ENCODE data around the gene FBXO42. TPM values are rescaled to one million over a fixed set of nuclear protein-coding genes. Genes with fewer than 3 reads are reported as not detected.

The FBXO42 gene
- polyA plus RNA-seq, 2 of the 4 experiments (the other 2 are of a cell fraction), result 4.7 to 12.4 TPM

DNA sequence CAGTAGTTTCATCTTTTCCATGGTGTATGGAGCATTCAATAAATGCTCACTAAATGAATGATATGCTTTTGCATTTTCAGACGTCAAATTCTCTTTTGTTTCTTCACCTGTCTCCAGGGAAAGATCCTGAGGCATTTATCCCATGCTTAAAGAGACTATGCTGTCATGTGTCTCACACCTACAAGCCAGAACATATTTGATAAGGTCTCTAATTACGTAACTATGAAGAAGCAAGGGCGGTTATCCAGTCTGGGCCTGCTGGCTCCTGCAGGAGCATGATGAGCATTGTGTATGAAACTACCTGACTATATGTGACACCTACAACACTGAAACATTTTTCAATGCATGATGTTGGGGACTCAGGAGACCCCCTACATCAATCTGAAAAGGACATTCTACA, 51.8 kb downstream of the FBXO42 start:
- ChIA-PET CTCF (no interaction called here), POLR2A (no interaction called here)
- no peak overlapping the region for H3K4me3 ChIP-seq
- no peak for FAIRE-seq
- DNase-seq (ENCODE audit: low read depth in 1 of 2, low spot score in 1 of 2), result no peak
- H3K27ac ChIP-seq, result no peak overlapping the region
- H3K4me1 ChIP-seq, result no peaks in the 10 kb centered on the region
- WGBS (ENCODE audit: missing lambda C conversion rate), result 99% methylated on average over 3 of the region's 3 CpGs
- H3K4me2 ChIP-seq, result no peak overlapping the region
- ATAC-seq, result no peak
- no peak for TF ChIP-seq RCOR1 (IDR thresholded peaks at IDR 0.05; ENCODE audit: low read depth, low read length)
- TF ChIP-seq MAZ (IDR thresholded peaks at IDR 0.05; ENCODE audit: borderline replicate concordance, low read depth, low read length), result no peak
- no peak for TF ChIP-seq JUN (IDR thresholded peaks at IDR 0.05)
- TF ChIP-seq, protein P1, sequence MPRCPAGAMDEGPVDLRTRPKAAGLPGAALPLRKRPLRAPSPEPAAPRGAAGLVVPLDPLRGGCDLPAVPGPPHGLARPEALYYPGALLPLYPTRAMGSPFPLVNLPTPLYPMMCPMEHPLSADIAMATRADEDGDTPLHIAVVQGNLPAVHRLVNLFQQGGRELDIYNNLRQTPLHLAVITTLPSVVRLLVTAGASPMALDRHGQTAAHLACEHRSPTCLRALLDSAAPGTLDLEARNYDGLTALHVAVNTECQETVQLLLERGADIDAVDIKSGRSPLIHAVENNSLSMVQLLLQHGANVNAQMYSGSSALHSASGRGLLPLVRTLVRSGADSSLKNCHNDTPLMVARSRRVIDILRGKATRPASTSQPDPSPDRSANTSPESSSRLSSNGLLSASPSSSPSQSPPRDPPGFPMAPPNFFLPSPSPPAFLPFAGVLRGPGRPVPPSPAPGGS (IDR thresholded peaks at IDR 0.05), result no peak
- TF ChIP-seq EHMT2 (IDR thresholded peaks at IDR 0.05; ENCODE audit: low read depth), result no peak
- no peaks in the 10 kb centered on the region for H3K9me3 ChIP-seq

DNA sequence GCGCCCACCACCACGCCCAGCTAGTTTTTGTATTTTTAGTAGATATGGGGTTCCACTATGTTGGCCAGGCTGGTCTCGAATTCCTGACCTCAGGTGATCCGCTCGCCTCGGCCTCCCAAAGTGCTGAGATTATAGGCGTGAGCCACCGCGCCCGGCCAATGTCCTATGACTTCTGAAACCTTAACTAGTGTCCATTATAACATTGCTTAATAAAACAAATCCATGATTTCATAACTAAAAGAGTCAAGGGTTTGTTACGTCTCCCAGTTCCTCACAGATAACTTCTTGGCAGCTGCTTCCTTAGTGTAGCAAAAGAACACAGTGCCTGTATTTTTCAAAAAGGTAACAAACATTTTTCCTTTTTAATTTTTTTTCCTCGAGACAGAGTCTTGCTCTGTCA, 53.6 kb downstream of the FBXO42 start:
- POLR2A ChIA-PET, result no interaction called here

DNA sequence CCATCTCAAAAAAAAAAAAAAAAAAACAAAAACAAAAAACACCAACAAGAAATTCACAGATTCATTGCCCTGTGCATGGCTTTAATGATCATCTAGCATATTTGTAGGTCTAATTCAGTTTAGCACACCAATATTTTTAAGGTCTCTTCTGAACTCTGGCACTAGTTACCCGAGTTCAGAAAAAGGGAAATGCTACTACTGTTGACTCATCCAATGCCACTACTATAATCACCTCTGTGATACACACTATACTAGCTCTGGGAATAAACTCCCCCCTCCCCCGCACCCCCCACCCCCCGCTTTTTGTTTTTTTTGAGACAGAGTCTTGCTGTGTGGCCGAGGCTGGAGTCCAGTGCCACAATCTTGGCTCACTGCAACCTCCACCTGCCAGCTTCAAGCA, 55.6 kb downstream of the FBXO42 start:
- Histone ChIP-seq H3K4me2 (no peak overlapping the region), H3K27ac (no peak overlapping the region), H3K4me3 (no peak overlapping the region), H3K4me1 (no peaks in the 10 kb centered on the region), H3K9me3 (no peaks in the 10 kb centered on the region)
- ChIA-PET POLR2A (no interaction called here), CTCF (no interaction called here)
- WGBS (ENCODE audit: missing lambda C conversion rate), result 75% methylated on average over 2 of the region's 4 CpGs
- ATAC-seq, result no peak
- TF ChIP-seq, protein P2, sequence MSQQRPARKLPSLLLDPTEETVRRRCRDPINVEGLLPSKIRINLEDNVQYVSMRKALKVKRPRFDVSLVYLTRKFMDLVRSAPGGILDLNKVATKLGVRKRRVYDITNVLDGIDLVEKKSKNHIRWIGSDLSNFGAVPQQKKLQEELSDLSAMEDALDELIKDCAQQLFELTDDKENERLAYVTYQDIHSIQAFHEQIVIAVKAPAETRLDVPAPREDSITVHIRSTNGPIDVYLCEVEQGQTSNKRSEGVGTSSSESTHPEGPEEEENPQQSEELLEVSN (IDR thresholded peaks at IDR 0.05; ENCODE audit: borderline replicate concordance, low read depth), result no peak
- TF ChIP-seq RCOR1 (IDR thresholded peaks at IDR 0.05; ENCODE audit: low read depth, low read length), result no peak
- TF ChIP-seq ZNF302 (CRISPR knock-in tag; IDR thresholded peaks at IDR 0.05), result no peak
- TF ChIP-seq RNF2 (IDR thresholded peaks at IDR 0.05; ENCODE audit: borderline replicate concordance, low read depth), result no peak
- TF ChIP-seq KDM5A (IDR thresholded peaks at IDR 0.05), result no peak
- TF ChIP-seq TP53 (CRISPR knock-in tag; IDR thresholded peaks at IDR 0.05), result no peak
- TF ChIP-seq ZC3H11A (IDR thresholded peaks at IDR 0.05), result no peak
- TF ChIP-seq CHD2 (IDR thresholded peaks at IDR 0.05; ENCODE audit: low read length, partially characterized antibody), result no peak
- no peak for TF ChIP-seq ZSCAN20 (CRISPR knock-in tag; IDR thresholded peaks at IDR 0.05)
- TF ChIP-seq BHLHE40 (IDR thresholded peaks at IDR 0.05; ENCODE audit: low read depth, low read length), result no peak
- TF ChIP-seq POLR2A (IDR thresholded peaks at IDR 0.05; ENCODE audit: low read length), result no peak
- no peak for TF ChIP-seq RFX5 (IDR thresholded peaks at IDR 0.05)
- TF ChIP-seq, protein P3, sequence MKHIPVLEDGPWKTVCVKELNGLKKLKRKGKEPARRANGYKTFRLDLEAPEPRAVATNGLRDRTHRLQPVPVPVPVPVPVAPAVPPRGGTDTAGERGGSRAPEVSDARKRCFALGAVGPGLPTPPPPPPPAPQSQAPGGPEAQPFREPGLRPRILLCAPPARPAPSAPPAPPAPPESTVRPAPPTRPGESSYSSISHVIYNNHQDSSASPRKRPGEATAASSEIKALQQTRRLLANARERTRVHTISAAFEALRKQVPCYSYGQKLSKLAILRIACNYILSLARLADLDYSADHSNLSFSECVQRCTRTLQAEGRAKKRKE (CRISPR knock-in tag; IDR thresholded peaks at IDR 0.05; ENCODE audit: low read depth), result no peak
- TF ChIP-seq EP300 (IDR thresholded peaks at IDR 0.05), result no peak
- no peak for DNase-seq (ENCODE audit: low read depth in 1 of 2, low spot score in 1 of 2)
- FAIRE-seq, result no peak

More for the DNA sequence above, 53.6 kb downstream of the FBXO42 start:
- no peaks in the 10 kb centered on the region for H3K4me1 ChIP-seq
- H3K4me3 ChIP-seq, result no peak overlapping the region
- TF ChIP-seq, protein P4, sequence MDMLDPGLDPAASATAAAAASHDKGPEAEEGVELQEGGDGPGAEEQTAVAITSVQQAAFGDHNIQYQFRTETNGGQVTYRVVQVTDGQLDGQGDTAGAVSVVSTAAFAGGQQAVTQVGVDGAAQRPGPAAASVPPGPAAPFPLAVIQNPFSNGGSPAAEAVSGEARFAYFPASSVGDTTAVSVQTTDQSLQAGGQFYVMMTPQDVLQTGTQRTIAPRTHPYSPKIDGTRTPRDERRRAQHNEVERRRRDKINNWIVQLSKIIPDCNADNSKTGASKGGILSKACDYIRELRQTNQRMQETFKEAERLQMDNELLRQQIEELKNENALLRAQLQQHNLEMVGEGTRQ (IDR thresholded peaks at IDR 0.05), result no peak
- TF ChIP-seq, protein P5, sequence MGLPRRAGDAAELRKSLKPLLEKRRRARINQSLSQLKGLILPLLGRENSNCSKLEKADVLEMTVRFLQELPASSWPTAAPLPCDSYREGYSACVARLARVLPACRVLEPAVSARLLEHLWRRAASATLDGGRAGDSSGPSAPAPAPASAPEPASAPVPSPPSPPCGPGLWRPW (IDR thresholded peaks at IDR 0.05), result no peak
- TF ChIP-seq, protein P2 (IDR thresholded peaks at IDR 0.05; ENCODE audit: borderline replicate concordance, low read depth), result no peak
- TF ChIP-seq CBX8 (IDR thresholded peaks at IDR 0.05) (no peak), POLR2AphosphoS2 (conservative IDR thresholded peaks at IDR 0.05; ENCODE audit: low read length) (no peak), EHMT2 (IDR thresholded peaks at IDR 0.05; ENCODE audit: low read depth) (no peak), CEBPB (IDR thresholded peaks at IDR 0.05) (no peak), EHF (CRISPR knock-in tag; IDR thresholded peaks at IDR 0.05) (no peak), HOXA7 (CRISPR knock-in tag; IDR thresholded peaks at IDR 0.05) (no peak)
- TF ChIP-seq, protein P3 (CRISPR knock-in tag; IDR thresholded peaks at IDR 0.05; ENCODE audit: low read depth), result no peak
- TF ChIP-seq, protein P6, sequence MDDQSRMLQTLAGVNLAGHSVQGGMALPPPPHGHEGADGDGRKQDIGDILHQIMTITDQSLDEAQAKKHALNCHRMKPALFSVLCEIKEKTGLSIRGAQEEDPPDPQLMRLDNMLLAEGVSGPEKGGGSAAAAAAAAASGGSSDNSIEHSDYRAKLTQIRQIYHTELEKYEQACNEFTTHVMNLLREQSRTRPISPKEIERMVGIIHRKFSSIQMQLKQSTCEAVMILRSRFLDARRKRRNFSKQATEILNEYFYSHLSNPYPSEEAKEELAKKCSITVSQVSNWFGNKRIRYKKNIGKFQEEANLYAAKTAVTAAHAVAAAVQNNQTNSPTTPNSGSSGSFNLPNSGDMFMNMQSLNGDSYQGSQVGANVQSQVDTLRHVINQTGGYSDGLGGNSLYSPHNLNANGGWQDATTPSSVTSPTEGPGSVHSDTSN (IDR thresholded peaks at IDR 0.05), result no peak
- WGBS (ENCODE audit: missing lambda C conversion rate), result 96% methylated on average over 12 of the region's 12 CpGs
- ATAC-seq, result no peak
- DNase-seq (ENCODE audit: low read depth in 1 of 2, low spot score in 1 of 2), result no peak
- H3K9me3 ChIP-seq, result no peaks in the 10 kb centered on the region
- no peak for FAIRE-seq
- no peak overlapping the region for H3K4me2 ChIP-seq
- CTCF ChIA-PET, result no interaction called here
- no peak overlapping the region for H3K27ac ChIP-seq
